Activated T-cell treated with anti-CD3 and anti-CD28 coated beads, Interleukin-2, amount 50 U/mL, for 72 hours (primary cell): ENCODE data around the gene RGS8. TPM values are rescaled to one million over a fixed set of nuclear protein-coding genes. Genes with fewer than 3 reads are reported as not detected.
"Not testable (repeated sequence)": the region's sequence is repeated elsewhere in the genome, so short reads cannot be mapped to it uniquely, and the experiment has no call there.

Source experiments
- ATAC-seq, 2 donors: fragments of 150-1000 bp; cut with Tn5 transposase; replicated peaks in 1 of 2; 2 replicates each; pipeline ENCODE4 v1.10.0; 2021; ENCODE audit warnings: moderate library complexity in 2 of 2, mild to moderate bottlenecking in 1 of 2
- DNase-seq, 2 donors: peaks; one replicate each; pipeline ENCODE4 v3.0.0; 2021 to 2022; ENCODE audit warnings: mixed read lengths in 1 of 2
- H3K27ac Mint-ChIP-seq: one replicate; pipeline ENCODE4 v1.8.0; 2022; ENCODE audit warnings: mild to moderate bottlenecking, moderate library complexity, mixed read lengths
- H3K27me3 Mint-ChIP-seq: one replicate; pipeline ENCODE4 v1.8.0; 2022; ENCODE audit warnings: low read depth, mixed read lengths
- H3K36me3 Mint-ChIP-seq, 2 donors: one replicate each; pipeline ENCODE4 v1.8.0; 2022; ENCODE audit warnings: mixed read lengths in 2 of 2, mild to moderate bottlenecking in 1 of 2; ENCODE audit not compliant: insufficient read depth in 2 of 2
- H3K4me1 Mint-ChIP-seq: one replicate; pipeline ENCODE4 v1.8.0; 2022; ENCODE audit warnings: low read depth, mixed read lengths
- H3K4me3 Mint-ChIP-seq, 2 donors: one replicate each; pipeline ENCODE4 v1.8.0; 2022; ENCODE audit warnings: mild to moderate bottlenecking in 2 of 2, mixed read lengths in 2 of 2, moderate library complexity in 2 of 2
- H3K9me3 Mint-ChIP-seq, 2 donors: one replicate each; pipeline ENCODE4 v1.8.0; 2022; ENCODE audit warnings: mixed read lengths in 2 of 2
- total RNA-seq, 2 donors: library from RNA; stranded (reverse); gene quantifications; one replicate each; pipeline ENCODE4 v1.2.3, GENCODE V29; 2022

Gene RGS8
- total RNA-seq, 2 donors from 2014 or later: 0.05 TPM; not detected in 1

DNA sequence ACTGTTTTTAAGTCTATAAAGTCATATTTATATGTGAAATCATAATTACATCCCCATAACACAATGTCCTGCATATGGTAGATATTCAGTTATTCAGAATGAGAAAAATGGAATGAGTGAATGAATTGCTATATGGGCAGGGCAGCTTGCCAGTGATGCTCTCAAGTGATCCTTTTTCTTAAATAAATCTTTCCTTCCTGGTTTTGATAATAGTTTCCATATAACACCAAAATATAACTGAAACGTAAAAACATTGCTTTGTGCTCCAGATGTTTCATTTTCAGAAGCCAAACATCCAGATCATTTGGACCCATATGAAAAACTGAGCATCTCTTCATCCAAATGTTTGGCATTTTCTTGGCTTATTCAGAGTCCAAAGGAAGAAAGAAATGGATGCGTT lies 30.2 kb upstream of the RGS8 start:
- ATAC-seq: no peak
- Mint-ChIP-seq H3K4me3 (peak overlapping the region in 1 of 2 donors; percentile 23), H3K27ac (no peak overlapping the region), H3K9me3 (no peaks in the 10 kb centered on the region), H3K4me1 (peaks cover 65% of the 10 kb centered on the region), H3K27me3 (peaks cover 15% of the 10 kb centered on the region), H3K36me3 (no peaks in the 10 kb centered on the region)
- no peak for DNase-seq

DNA sequence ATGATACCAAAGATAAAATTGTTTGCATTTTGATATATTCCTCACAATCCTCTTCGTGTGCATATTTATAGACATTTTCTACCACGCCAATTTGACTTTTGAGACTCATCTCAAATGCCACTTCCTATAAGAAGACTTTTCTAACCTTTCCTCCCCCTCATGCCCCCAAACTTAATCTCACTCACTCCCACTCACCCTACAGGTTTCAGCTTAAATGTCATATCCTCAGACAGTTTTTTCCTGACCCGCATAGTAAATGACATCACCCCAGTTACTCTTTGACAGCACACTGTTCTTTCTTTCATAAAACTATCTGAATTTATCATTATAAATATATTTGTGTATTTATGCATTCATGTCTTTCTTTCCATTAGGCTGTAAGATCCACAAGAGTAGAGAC lies 29.6 kb upstream of the RGS8 start:
- Mint-ChIP-seq H3K27ac (peak overlapping the region; percentile 53), H3K27me3 (peaks cover 9% of the 10 kb centered on the region), H3K36me3 (no peaks in the 10 kb centered on the region), H3K4me3 (peak overlapping the region; percentile 42 to 67), H3K9me3 (no peaks in the 10 kb centered on the region), H3K4me1 (peaks cover 65% of the 10 kb centered on the region)
- peak; percentile 25 to 39 for ATAC-seq
- DNase-seq: peak; percentile 23 to 25

DNA sequence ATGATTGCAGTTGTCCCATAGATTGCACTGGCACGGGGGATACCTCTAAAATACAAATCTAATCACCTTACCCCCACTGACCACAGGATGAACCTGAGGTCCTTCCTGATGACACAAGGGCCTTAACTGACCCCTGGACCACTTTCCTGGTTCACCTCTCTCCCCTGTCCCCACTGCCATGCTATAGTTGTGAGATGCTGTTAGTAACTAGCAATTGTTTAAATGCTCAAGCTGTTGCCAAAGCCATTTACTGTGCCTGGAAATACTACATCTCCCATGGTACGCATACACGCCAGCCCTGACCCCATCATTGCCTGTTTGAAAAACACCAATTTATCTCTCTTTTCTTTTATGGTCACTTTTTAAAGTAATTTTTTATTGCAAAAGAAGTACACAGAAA lies 29.1 kb upstream of the RGS8 start:
- Mint-ChIP-seq H3K27me3 (peaks cover 7% of the 10 kb centered on the region), H3K9me3 (no peaks in the 10 kb centered on the region), H3K4me1 (peaks cover 67% of the 10 kb centered on the region), H3K27ac (peak overlapping the region; percentile 53), H3K36me3 (no peaks in the 10 kb centered on the region), H3K4me3 (peak overlapping the region; percentile 42 to 67)
- no peak for ATAC-seq
- DNase-seq: no peak

DNA sequence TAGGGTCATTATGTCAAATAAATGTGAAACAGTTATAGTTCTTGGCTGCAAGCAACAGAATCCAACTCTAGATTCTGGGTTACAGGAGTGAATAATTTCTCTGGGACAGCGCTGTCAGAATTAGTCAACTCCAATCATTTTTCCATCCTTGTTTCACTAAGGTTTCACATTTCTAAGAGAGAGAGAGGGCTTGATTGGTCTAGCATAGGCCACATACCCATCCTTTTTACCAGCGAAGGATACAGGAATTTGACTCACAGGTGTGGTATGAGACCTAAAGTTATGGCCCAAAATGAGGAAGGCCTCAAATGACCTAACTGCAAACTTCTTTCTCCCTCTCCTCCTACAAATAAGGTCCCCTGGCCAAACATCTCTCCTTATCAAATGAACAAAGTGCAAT lies 25.5 kb upstream of the RGS8 start:
- H3K4me3 Mint-ChIP-seq: peak overlapping the region; percentile 28 to 41
- peak overlapping the region; percentile 47 for H3K27ac Mint-ChIP-seq
- H3K27me3 Mint-ChIP-seq: peaks cover 7% of the 10 kb centered on the region

DNA sequence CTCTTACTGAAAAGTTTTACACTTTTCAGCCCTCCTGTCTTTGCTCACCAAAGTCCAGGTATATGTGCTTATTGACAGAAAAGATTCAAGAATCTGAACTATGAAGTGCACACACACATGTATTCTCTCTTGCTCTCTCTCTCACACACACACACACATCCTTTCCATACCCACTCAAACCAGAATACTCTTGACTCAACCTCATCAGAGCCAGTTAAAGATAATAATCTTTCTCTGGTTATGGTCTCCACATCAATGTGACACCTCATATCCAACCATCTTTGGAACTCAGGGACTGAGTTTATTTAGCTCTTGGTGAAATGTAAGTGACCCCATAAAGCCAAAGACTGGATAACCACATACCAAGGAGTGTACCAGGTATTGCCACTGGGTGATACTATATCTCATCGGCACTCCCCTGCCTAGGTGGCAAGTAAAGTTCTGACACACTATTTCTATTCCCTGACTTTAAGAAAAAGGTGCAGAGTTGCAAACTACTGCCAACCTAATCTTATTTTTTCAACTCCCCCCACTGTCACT lies 24.9 kb upstream of the RGS8 start:
- peak overlapping the region; percentile 25 to 42 for H3K4me3 Mint-ChIP-seq
- peak; percentile 87 to 89 for ATAC-seq
- peak overlapping the region; percentile 4 for H3K27ac Mint-ChIP-seq
- no peaks in the 10 kb centered on the region for H3K9me3 Mint-ChIP-seq
- peaks cover 35% of the 10 kb centered on the region for H3K4me1 Mint-ChIP-seq
- H3K36me3 Mint-ChIP-seq: no peaks in the 10 kb centered on the region
- H3K27me3 Mint-ChIP-seq: peaks cover 11% of the 10 kb centered on the region
- peak; percentile 28 to 41 for DNase-seq

More for the DNA sequence above, 25.5 kb upstream of the RGS8 start:
- ATAC-seq (peak; percentile 43 to 58), DNase-seq (no peak)
- Mint-ChIP-seq H3K9me3 (no peaks in the 10 kb centered on the region), H3K36me3 (no peaks in the 10 kb centered on the region), H3K4me1 (peaks cover 40% of the 10 kb centered on the region)

DNA sequence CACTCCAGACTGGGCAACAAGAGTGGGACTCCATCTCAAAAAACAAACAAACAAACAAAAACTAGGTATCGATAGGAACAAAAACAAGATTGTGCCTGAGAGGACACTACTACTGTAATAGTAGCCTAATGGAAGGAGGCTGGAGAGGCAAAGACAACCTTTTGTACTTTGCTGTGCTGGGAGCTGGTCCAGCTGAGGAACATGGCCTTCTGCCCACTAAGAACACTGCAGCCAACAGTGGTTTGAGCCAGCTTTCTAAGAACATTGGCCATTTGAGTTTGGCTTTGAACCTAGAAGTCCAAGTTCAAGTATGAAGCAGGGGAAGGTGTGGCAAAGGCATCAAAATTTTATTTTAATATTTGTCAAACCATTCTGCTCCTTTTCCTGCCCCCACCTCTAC lies 22.7 kb upstream of the RGS8 start:
- Mint-ChIP-seq H3K36me3 (no peaks in the 10 kb centered on the region), H3K27ac (no peak overlapping the region), H3K27me3 (peaks cover 14% of the 10 kb centered on the region), H3K4me1 (peaks cover 21% of the 10 kb centered on the region), H3K4me3 (no peak overlapping the region), H3K9me3 (no peaks in the 10 kb centered on the region)
- DNase-seq (no peak), ATAC-seq (no peak)

DNA sequence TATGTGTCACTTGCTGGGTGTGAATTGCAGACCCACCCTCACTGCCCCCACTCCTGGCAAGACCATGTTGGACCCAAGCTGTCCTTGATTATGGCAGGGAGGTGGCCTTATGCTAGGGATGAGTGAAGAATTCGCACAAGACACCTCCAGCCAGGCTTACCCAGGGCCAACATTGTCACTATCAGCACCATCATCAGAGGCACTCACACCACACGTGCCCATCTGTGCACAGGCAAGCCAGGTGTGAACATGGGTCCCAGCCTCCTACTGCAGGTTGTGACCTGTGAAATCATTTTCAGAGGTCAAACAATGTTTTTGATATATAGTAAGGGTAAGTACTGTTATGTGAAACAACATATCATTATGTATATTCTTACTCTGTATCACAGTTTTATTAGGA lies 20.3 kb upstream of the RGS8 start:
- H3K9me3 Mint-ChIP-seq: no peaks in the 10 kb centered on the region
- no peak for ATAC-seq
- H3K36me3 Mint-ChIP-seq: no peaks in the 10 kb centered on the region
- H3K27me3 Mint-ChIP-seq: peaks cover 21% of the 10 kb centered on the region
- H3K4me1 Mint-ChIP-seq: peaks cover 14% of the 10 kb centered on the region
- H3K4me3 Mint-ChIP-seq: no peak overlapping the region
- DNase-seq: no peak
- H3K27ac Mint-ChIP-seq: no peak overlapping the region

DNA sequence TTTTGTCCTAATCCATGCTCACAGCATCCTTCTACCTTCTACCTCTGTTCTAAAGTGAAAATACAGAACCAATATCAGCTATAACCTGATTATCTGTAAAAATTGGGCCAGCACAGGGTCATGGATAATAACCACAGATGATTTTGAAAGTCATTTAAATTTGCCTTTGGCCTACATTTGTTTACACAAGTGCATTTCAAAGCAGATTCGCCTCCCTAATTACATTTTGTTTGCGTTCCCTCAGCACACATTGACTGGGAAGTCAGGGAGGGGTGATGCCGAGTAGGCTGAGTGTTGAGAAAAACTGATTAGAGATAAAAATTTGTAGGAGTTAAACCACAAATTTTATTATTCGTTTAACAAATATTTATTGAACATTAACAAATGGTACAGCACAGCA lies 19.2 kb upstream of the RGS8 start:
- no peak for DNase-seq
- Mint-ChIP-seq H3K9me3 (no peaks in the 10 kb centered on the region), H3K27me3 (peaks cover 32% of the 10 kb centered on the region), H3K4me3 (no peak overlapping the region), H3K27ac (no peak overlapping the region), H3K36me3 (no peaks in the 10 kb centered on the region), H3K4me1 (peaks cover 2% of the 10 kb centered on the region)
- ATAC-seq: no peak

DNA sequence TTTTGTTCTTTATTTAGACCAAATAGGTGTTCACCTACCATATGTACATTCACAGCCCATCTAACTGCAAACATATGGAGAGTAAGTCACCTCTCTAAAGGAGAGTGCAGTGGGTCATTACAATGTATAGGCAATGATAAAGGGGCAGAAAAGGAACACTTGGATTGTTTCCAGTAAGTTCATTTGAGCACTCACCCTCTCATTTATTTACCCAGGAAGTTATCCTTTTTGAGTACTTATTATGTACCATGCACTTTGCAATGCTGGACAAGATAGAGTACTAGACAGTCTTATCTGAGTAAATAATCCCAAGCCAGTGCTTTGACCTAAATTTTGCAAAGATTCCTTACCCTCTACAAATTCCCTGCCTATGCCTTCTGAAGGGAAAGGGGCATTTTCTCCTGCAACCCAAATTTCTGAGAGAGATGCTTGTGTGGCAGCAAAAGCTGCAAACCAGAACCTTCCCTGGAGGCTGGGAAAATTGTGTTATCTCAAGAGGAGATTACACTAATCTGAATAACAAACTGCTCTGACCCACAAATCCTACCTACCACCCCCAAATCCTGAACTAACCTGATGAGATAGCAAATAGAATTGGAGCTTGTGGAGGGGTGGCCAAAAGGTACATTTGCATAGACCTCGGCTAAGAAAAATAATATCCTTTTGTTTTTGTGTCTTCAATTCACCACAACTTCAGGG lies 18.6 kb upstream of the RGS8 start:
- H3K36me3 Mint-ChIP-seq: no peaks in the 10 kb centered on the region
- no peak for DNase-seq
- peaks cover 37% of the 10 kb centered on the region for H3K27me3 Mint-ChIP-seq
- no peaks in the 10 kb centered on the region for H3K9me3 Mint-ChIP-seq
- no peak overlapping the region for H3K27ac Mint-ChIP-seq
- ATAC-seq: no peak
- no peaks in the 10 kb centered on the region for H3K4me1 Mint-ChIP-seq
- H3K4me3 Mint-ChIP-seq: no peak overlapping the region

DNA sequence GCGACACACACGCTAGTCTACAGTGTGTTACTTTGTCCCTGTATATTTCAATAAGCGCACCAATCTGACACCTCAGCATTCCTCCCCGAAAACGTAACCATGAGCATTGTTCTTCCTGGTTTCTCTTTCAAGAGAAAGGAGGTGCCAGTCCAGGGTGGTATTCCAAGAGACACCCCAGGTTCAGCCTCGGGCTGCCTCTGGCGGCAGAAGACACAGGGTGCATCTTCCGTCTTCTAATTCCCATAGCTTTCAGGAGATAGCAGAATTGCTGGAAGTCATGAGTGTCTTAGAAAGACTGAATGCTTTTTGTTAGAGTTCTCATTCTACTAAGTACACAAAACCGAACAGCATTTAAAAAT lies 15.9 kb upstream of the RGS8 start:
- no peak overlapping the region for H3K27ac Mint-ChIP-seq
- no peaks in the 10 kb centered on the region for H3K4me1 Mint-ChIP-seq
- DNase-seq (no peak), ATAC-seq (no peak)
- no peaks in the 10 kb centered on the region for H3K36me3 Mint-ChIP-seq
- H3K27me3 Mint-ChIP-seq: peaks cover 47% of the 10 kb centered on the region
- H3K4me3 Mint-ChIP-seq: no peak overlapping the region
- no peaks in the 10 kb centered on the region for H3K9me3 Mint-ChIP-seq

DNA sequence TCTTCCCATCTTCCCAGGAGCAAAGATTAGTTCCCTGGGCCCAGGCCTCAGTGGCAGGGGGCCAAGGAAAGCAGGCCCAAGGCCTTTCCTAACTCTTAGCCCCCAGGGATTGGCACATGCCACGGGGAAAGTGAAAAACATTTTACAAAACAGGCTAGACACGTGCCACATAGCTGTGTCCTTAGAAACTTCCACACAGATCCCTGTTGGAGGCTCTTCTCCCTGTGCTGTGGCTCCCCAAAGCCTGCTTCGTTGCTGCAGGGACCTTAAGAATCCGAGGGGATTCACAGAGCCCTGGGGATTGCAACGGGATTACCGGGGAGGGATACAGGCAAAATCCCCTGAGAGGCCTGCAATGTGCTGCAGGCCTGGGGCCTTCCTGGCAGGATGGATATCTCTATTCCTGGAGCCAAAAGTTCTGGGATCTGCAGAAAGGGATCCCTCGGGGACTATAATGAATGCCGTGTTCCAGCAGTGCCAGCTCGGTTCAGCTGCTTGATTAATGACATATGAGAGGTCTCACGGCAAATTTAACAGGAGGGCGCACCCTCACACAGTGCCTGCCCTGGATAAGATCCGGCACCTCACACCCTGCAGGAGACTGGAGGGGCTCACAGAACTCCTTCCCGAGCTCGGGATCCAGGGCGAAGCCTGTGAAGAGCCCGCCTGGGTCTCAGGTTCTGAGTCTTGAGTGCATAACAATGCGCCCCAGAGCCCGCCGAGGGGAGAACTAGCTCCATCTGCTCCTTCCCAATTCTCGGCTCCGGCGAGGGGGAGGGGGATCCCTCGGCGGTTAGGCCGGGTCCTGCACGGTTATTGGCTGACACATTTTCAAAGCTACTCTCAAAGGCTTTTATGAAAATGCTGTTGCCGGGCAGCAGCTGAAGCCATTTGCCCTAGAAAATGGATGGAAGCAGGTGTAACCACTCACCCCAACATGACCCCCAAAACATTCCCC lies 15.3 kb upstream of the RGS8 start:
- no peak overlapping the region for H3K4me3 Mint-ChIP-seq
- no peaks in the 10 kb centered on the region for H3K4me1 Mint-ChIP-seq
- no peaks in the 10 kb centered on the region for H3K36me3 Mint-ChIP-seq
- no peaks in the 10 kb centered on the region for H3K9me3 Mint-ChIP-seq
- ATAC-seq: no peak
- DNase-seq: no peak
- H3K27me3 Mint-ChIP-seq: peaks cover 47% of the 10 kb centered on the region
- H3K27ac Mint-ChIP-seq: no peak overlapping the region

DNA sequence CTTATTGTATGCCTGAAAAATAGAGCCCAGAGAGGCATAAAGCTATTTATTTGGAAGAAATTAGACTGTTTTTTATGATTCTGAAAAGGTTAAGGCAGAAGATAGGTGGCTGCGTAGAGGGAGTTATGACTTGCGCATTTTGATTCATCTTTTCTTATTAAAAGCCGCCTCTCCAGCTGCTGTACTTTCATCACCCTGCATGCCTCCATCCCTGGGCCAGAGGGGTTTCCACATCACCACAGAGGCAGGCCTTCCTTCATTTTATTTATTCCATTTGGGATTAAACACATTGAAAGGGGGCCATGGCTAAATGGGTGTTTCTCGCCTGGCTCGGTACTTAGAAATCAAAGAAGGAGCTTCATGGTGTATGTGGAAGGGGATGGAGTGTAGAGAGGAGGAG lies 14.6 kb upstream of the RGS8 start:
- ATAC-seq (no peak), DNase-seq (no peak)
- Mint-ChIP-seq H3K27ac (no peak overlapping the region), H3K4me1 (no peaks in the 10 kb centered on the region), H3K9me3 (no peaks in the 10 kb centered on the region), H3K4me3 (no peak overlapping the region), H3K27me3 (peaks cover 40% of the 10 kb centered on the region), H3K36me3 (no peaks in the 10 kb centered on the region)

DNA sequence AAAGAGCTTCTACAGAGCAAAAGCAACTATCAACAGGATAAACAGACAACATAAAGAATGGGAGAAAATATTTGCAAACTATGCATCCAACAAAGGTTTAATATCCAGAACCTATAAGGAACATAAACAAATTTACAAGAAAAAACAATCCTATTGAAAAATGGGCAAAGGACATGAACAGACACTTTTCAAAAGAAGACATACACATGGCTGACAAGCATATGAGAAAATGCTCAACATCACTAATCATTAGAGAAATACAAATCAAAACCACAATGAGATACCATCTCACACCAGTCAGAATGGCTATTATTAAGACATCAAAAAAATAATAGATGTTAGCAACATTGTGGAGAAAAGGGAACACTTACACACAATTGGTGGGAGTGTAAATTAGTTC lies 8.8 kb upstream of the RGS8 start:
- H3K27ac Mint-ChIP-seq, H3K4me3 Mint-ChIP-seq, H3K9me3 Mint-ChIP-seq, H3K4me1 Mint-ChIP-seq, H3K36me3 Mint-ChIP-seq, DNase-seq, ATAC-seq: not testable (repeated sequence)
- peaks cover 17% of the 10 kb centered on the region for H3K27me3 Mint-ChIP-seq
